ENCODE data around the gene EGLN1. TPM values are rescaled to one million over a fixed set of nuclear protein-coding genes. Genes with fewer than 3 reads are reported as not detected.
"Not testable (repeated sequence)": the region's sequence is repeated elsewhere in the genome, so short reads cannot be mapped to it uniquely, and the experiment has no call there.

The EGLN1 gene
- total RNA-seq, 4 donors from 2014 or later = 53.2 to 76.7 (median 60.1) TPM

- 51 to 61% methylated on average over 2 of the region's 2 CpGs for WGBS, 2 donors
Observed at GRCh38 chr1:231460614-231461013, 38.5 kb upstream of the EGLN1 start.

GRCh38 chr1:231459438-231459837 is 37.4 kb upstream of the EGLN1 start:
- H3K4me3 ChIP-seq; H3K27me3 ChIP-seq; DNase-seq (ENCODE audit: low spot score in 2 of 2); H3K36me3 ChIP-seq; H3K27ac ChIP-seq; H3K4me1 ChIP-seq: not testable (repeated sequence)
- peaks cover 0 to 29% (median 0%) of the 10 kb centered on the region in 4 donors for H3K9me3 ChIP-seq
- 88 to 92% methylated on average over 1 of the region's 1 CpG for WGBS, 2 donors

More at GRCh38 chr1:231460614-231461013, 38.5 kb upstream of the EGLN1 start:
- H3K9me3 ChIP-seq = peaks cover 0 to 32% (median 0%) of the 10 kb centered on the region in 4 donors
- no peak overlapping the region for H3K4me3 ChIP-seq
- no peak overlapping the region for H3K27ac ChIP-seq
- H3K4me1 ChIP-seq = no peaks in the 10 kb centered on the region
- H3K36me3 ChIP-seq = no peaks in the 10 kb centered on the region
- DNase-seq (ENCODE audit: low spot score in 2 of 2) = no peak
- TF ChIP-seq EP300 (IDR thresholded peaks at IDR 0.05) (no peak), POLR2A (IDR thresholded peaks at IDR 0.05) (no peak), CTCF (IDR thresholded peaks at IDR 0.05) (no peak)
- H3K27me3 ChIP-seq = no peaks in the 10 kb centered on the region

- H3K27me3 ChIP-seq; H3K4me1 ChIP-seq; DNase-seq (ENCODE audit: low spot score in 2 of 2); H3K27ac ChIP-seq; H3K36me3 ChIP-seq; H3K4me3 ChIP-seq: not testable (repeated sequence)
- H3K9me3 ChIP-seq = peaks cover 0 to 29% (median 0%) of the 10 kb centered on the region in 4 donors
Observed at GRCh38 chr1:231457956-231458355, 35.9 kb upstream of the EGLN1 start.

- H3K9me3 ChIP-seq = peaks cover 0 to 32% (median 0%) of the 10 kb centered on the region in 4 donors
- H3K4me3 ChIP-seq; DNase-seq (ENCODE audit: low spot score in 2 of 2); H3K27ac ChIP-seq; H3K27me3 ChIP-seq; H3K36me3 ChIP-seq; H3K4me1 ChIP-seq: not testable (repeated sequence)
- WGBS, 2 donors = 92 to 94% methylated on average over 23 to 29 of the region's 29 CpGs
Observed at GRCh38 chr1:231454133-231454532, 32.0 kb upstream of the EGLN1 start.

GRCh38 chr1:231446138-231446537 is 24.1 kb upstream of the EGLN1 start:
- Histone ChIP-seq H3K36me3 (no peaks in the 10 kb centered on the region), H3K27ac (no peak overlapping the region), H3K4me3 (no peak overlapping the region), H3K9me3 (peaks cover 0 to 38% (median 0%) of the 10 kb centered on the region in 4 donors), H3K27me3 (no peaks in the 10 kb centered on the region), H3K4me1 (no peaks in the 10 kb centered on the region)
- WGBS, 2 donors = 56 to 67% methylated on average over 5 of the region's 5 CpGs
- DNase-seq (ENCODE audit: low spot score in 2 of 2) = no peak
- TF ChIP-seq POLR2A (IDR thresholded peaks at IDR 0.05) = no peak
- no peak for TF ChIP-seq EP300 (IDR thresholded peaks at IDR 0.05)
- no peak for TF ChIP-seq CTCF (IDR thresholded peaks at IDR 0.05)

GRCh38 chr1:231444059-231444458 is 22.0 kb upstream of the EGLN1 start:
- TF ChIP-seq EP300 (IDR thresholded peaks at IDR 0.05) = no peak
- TF ChIP-seq POLR2A (IDR thresholded peaks at IDR 0.05) = no peak
- TF ChIP-seq CTCF (IDR thresholded peaks at IDR 0.05) = no peak
- Histone ChIP-seq H3K27ac (no peak overlapping the region), H3K27me3 (no peaks in the 10 kb centered on the region), H3K4me3 (no peak overlapping the region), H3K9me3 (peaks cover 0 to 38% (median 0%) of the 10 kb centered on the region in 4 donors), H3K4me1 (no peaks in the 10 kb centered on the region), H3K36me3 (no peaks in the 10 kb centered on the region)
- DNase-seq (ENCODE audit: low spot score in 2 of 2) = no peak
- whole genome bisulfite sequencing, 2 donors = 66 to 85% methylated on average over 2 of the region's 2 CpGs

- no peak overlapping the region for H3K4me3 ChIP-seq
- H3K9me3 ChIP-seq = peaks cover 0 to 36% (median 0%) of the 10 kb centered on the region in 4 donors
- no peak for DNase-seq (ENCODE audit: low spot score in 2 of 2)
- H3K36me3 ChIP-seq = no peaks in the 10 kb centered on the region
- no peak for TF ChIP-seq POLR2A (IDR thresholded peaks at IDR 0.05)
- no peak for TF ChIP-seq EP300 (IDR thresholded peaks at IDR 0.05)
- no peak for TF ChIP-seq CTCF (IDR thresholded peaks at IDR 0.05)
- no peak overlapping the region for H3K27ac ChIP-seq
- WGBS, 2 donors = 69 to 80% methylated on average over 2 of the region's 2 CpGs
- no peaks in the 10 kb centered on the region for H3K27me3 ChIP-seq
- H3K4me1 ChIP-seq = no peaks in the 10 kb centered on the region
Observed at GRCh38 chr1:231443363-231443762, 21.3 kb upstream of the EGLN1 start.

All from tibial nerve (tissue), 4 donors.